H7 (cell line): Measurements from ENCODE around the gene KRTAP12-3. TPM values are rescaled to one million over a fixed set of nuclear protein-coding genes. Genes with fewer than 3 reads are reported as not detected.
"Not testable (repeated sequence)": the region's sequence is repeated elsewhere in the genome, so short reads cannot be mapped to it uniquely, and the experiment has no call there.

ENCODE experiments used
- DNase-seq: peaks from one replicate; pipeline ENCODE4 v3.0.0; 2012
- H3K27me3 ChIP-seq: 2 replicates; pipeline ENCODE4 v1.6.0; 2011; ENCODE audit warnings: mild to moderate bottlenecking, low read length; ENCODE audit not compliant: control insufficient read depth, insufficient read depth
- H3K36me3 ChIP-seq: replicated peaks from 2 replicates; pipeline ENCODE4 v1.5.1; 2011; ENCODE audit warnings: low read length; ENCODE audit not compliant: control insufficient read depth, insufficient read depth
- H3K4me3 ChIP-seq: 2 replicates; pipeline ENCODE4 v1.5.1; 2011; ENCODE audit warnings: low read depth, mild to moderate bottlenecking, control low read depth, low read length, moderate library complexity; ENCODE audit not compliant: insufficient read depth
- total RNA-seq: library from RNA; depleted of rRNA; stranded (reverse); fragments of >200 nt; shearing (Covaris generic); gene quantifications from 2 replicates; pipeline ENCODE4 v1.2.3, GENCODE V29; 2014

The KRTAP12-3 gene
- total RNA-seq, 1 experiment from 2014 or later, result not detected

GRCh38 chr21:44695641-44696040, 37.9 kb downstream of the KRTAP12-3 start:
- Histone ChIP-seq H3K36me3 (no peaks in the 10 kb centered on the region), H3K4me3 (no peak overlapping the region), H3K27me3 (peaks cover 13% of the 10 kb centered on the region; the same call in 1 of the 2 replicates)
- peak; percentile 32 for DNase-seq

DNA sequence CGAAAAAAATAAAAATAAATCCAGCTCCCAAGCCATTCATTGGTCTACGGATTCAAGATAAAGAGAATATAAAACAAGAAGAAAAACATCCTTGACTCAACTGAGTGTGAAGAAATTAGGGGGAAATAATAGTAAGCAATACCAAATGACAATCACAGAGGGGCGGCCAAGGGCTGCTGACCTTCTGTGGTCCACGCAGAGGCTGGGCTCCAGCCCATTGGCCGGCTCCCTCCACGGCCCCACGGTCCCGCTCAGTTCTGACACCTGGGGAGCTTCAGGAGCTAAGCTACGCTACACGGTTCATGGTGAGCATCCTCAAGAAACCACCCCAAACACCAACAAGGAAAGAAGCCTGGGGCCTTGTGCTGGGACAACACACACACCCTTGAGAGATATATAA, 38.8 kb downstream of the KRTAP12-3 start:
- DNase-seq, result peak; percentile 68
- Histone ChIP-seq H3K36me3 (no peaks in the 10 kb centered on the region), H3K4me3 (peak overlapping the region; percentile 17; the same call in 1 of the 2 replicates), H3K27me3 (peaks cover 13% of the 10 kb centered on the region; the same call in 1 of the 2 replicates)

DNA sequence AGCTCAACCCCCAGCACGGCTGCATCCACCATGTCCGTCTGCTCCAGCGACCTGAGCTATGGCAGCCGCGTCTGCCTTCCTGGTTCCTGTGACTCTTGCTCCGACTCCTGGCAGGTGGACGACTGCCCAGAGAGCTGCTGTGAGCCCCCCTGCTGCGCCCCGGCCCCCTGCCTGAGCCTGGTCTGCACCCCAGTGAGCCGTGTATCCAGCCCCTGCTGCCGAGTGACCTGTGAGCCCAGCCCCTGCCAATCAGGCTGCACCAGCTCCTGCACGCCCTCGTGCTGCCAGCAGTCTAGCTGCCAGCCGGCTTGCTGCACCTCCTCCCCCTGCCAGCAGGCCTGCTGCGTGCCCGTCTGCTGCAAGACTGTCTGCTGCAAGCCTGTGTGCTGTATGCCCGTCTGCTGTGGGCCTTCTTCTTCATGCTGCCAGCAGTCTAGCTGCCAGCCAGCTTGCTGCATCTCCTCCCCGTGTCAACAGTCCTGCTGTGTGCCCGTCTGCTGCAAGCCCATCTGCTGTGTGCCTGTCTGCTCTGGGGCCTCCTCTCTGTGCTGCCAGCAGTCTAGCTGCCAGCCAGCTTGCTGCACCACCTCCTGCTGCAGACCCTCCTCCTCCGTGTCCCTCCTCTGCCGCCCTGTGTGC, 39.6 kb downstream of the KRTAP12-3 start, which contains the start of gene KRTAP10-12:
Gene KRTAP10-12 (plus strand): TSS at position 1 of the 639 bp plus-strand sequence. CDS start 30 bp downstream, at position 31.
- DNase-seq, result peak; percentile 32
- H3K36me3 ChIP-seq, result not testable (repeated sequence)
- peak within 1 kb of the TSS; percentile 17; the same call in 1 of the 2 replicates for H3K4me3 ChIP-seq
- H3K27me3 ChIP-seq, result peaks cover 14% of the 10 kb centered on the region; the same call in 1 of the 2 replicates

DNA sequence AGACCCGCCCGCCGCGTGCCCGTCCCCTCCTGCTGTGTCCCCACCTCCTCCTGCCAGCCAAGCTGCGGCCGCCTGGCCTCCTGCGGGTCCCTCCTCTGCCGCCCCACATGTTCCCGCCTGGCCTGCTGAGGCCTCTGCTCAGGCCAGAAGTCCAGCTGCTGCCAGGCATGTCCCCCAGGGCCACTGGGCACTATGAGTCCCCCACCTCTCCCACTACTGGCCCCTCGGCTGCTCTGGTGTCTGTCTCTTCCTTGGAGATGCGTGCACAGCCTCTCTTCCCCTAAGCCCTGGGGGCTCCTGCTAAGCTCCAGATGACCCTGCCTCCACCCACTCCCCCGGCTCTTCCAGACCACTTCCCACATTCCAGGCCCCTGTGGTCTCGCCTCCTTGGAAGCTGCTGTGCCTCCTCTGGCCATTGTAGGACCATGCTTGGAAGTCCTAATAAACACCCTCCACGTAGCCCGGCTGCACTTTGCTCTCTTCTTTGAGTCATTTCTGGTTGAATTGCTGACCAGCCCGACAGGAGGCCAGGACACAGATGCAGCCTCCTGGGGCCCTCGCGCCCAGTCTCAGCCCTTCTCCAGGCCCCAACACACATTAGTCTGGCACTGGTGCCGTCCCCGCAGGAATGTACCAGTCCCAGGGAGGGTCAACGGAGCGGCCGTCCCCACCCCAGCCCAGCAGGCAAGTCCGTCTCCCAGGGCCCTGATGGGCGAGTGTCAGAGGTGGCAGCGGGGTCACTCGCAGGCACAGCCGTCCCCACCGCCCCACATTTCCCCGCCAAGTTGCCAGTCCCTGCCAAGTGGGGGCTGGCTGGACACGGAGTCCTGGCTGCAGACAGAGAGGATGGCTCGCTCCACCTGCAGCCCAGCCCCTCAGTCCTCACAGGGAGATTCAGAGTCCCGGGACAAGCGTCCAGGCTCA, 40.3 kb downstream of the KRTAP12-3 start:
- Histone ChIP-seq H3K36me3 (no peaks in the 10 kb centered on the region), H3K27me3 (peaks cover 15% of the 10 kb centered on the region; the same call in 1 of the 2 replicates), H3K4me3 (no peak overlapping the region)
- DNase-seq, result peak; percentile 86

DNA sequence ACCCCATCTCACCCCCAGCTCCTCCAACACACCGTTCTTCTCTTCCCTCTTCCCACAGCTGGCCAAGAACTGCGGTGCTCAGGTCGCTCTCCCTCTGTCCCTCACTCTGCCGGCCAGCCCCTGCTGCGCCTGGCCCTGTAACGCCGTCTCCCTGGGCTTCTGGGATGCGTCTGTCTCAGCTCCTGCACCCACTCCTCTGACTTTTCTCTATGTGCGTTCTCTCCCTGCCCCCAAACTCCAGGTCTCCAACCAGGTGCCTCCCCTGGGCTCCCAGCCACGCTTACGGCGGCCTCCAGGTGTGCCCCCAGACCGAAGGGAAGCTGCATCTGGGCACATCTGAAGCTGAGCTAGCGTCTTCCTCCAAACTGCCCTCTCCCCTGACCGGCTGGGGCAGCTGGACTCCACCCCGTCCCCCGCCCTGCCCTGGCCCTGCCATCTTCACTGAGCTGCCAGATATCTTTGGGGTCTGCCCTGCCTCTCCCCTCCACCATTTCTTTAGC, 41.8 kb downstream of the KRTAP12-3 start:
- no peaks in the 10 kb centered on the region for H3K36me3 ChIP-seq
- peak; percentile 56 for DNase-seq
- H3K4me3 ChIP-seq, result no peak overlapping the region
- H3K27me3 ChIP-seq, result peaks cover 22% of the 10 kb centered on the region; the same call in 1 of the 2 replicates

DNA sequence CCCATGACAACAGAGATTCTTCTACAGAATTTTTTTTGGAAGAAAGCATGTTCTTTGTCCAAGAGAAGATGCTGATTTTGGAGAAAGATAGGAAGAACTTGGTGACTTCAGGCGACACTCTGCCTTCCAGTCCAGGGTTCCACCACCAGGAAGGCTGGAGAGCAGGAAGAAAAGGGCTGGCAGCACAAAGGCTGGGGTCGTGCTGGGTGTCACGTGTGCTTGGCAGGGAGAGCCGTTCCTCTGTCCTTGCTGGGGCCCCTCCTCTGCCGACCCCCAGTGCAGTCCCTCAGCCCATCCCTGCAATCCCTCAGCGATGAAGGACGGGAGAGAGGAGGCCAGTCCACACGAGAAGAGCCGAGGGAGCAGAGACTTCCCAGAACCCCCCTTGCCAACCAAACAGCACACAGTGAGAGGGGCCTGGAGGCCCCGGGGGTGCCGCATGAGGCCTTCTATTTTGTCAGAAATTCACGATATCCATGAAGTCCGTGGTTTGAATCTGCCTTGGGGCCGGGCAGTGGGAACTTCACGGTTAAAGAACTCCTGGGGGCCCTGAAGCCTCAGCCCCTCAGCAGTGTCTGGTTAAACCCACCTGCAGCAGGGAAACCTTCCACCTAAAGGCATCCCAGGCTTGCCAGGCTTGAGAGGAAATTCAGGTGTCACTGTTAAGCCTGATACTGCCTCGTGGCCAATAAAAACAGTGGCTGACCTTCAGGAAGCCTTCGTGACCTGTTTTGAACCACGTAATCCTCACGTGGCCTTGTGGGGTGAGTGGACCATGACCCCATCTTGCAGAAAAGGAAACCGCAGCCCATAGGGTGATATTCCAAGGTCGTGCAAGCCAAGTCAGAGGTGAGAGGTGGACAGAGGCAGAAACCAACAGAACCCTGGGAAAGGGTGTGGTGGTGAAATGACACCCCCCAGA, 42.6 kb downstream of the KRTAP12-3 start:
- no peaks in the 10 kb centered on the region for H3K36me3 ChIP-seq
- H3K27me3 ChIP-seq, result peaks cover 22% of the 10 kb centered on the region; the same call in 1 of the 2 replicates
- DNase-seq, result peak; percentile 22
- H3K4me3 ChIP-seq, result no peak overlapping the region

GRCh38 chr21:44701023-44701400, 43.3 kb downstream of the KRTAP12-3 start:
- H3K4me3 ChIP-seq, result no peak overlapping the region
- H3K27me3 ChIP-seq, result peaks cover 23% of the 10 kb centered on the region
- H3K36me3 ChIP-seq, result no peaks in the 10 kb centered on the region
- no peak for DNase-seq

- peaks cover 28% of the 10 kb centered on the region for H3K27me3 ChIP-seq
- no peak overlapping the region for H3K4me3 ChIP-seq
- peak; percentile 31 for DNase-seq
- no peaks in the 10 kb centered on the region for H3K36me3 ChIP-seq
These were observed 43.8 kb downstream of the KRTAP12-3 start for GRCh38 chr21:44701541-44701940.

GRCh38 chr21:44702111-44702972, 44.6 kb downstream of the KRTAP12-3 start:
- Histone ChIP-seq H3K36me3 (no peaks in the 10 kb centered on the region), H3K27me3 (peaks cover 35% of the 10 kb centered on the region), H3K4me3 (no peak overlapping the region)
- peak; percentile 32 for DNase-seq

DNA sequence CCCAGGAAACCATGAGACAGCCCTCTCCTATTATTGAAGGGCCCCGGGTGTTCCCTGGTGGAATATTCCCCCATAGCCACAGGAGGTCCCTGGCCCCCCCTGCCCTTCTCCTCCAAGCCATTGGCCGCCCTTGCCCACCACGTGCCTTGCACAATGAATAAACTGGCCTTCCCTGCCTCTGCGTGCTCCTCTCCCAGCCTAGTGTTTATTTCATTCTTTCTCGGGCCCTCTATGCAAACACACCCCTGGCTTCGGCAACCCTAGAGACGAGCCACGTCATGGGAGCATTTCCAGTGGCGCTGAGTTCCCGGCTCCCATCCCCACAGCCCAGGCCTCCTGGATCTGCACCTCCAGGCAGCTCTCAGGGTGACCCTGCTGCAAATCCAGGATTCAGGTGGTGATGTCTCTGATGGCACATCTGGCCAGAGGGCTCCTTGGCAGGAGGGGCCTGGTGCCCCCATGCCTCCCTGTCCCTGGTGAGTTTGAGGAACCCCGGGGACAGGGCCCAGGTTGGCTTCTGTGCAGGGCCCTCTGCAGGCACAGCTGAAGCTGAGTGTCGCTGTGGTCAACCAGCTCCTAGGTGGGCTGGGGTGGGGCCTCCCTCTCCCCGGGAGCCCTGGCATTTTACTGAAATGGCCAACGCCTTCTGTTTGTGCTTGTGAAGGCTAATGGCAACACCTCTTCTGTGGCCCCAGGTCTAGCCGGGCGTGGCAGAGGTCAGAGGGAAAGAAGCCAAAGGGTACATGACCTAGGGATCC, 45.4 kb downstream of the KRTAP12-3 start:
- Histone ChIP-seq H3K4me3 (no peak overlapping the region), H3K27me3 (peaks cover 37% of the 10 kb centered on the region), H3K36me3 (no peaks in the 10 kb centered on the region)
- DNase-seq, result peak; percentile 62

DNA sequence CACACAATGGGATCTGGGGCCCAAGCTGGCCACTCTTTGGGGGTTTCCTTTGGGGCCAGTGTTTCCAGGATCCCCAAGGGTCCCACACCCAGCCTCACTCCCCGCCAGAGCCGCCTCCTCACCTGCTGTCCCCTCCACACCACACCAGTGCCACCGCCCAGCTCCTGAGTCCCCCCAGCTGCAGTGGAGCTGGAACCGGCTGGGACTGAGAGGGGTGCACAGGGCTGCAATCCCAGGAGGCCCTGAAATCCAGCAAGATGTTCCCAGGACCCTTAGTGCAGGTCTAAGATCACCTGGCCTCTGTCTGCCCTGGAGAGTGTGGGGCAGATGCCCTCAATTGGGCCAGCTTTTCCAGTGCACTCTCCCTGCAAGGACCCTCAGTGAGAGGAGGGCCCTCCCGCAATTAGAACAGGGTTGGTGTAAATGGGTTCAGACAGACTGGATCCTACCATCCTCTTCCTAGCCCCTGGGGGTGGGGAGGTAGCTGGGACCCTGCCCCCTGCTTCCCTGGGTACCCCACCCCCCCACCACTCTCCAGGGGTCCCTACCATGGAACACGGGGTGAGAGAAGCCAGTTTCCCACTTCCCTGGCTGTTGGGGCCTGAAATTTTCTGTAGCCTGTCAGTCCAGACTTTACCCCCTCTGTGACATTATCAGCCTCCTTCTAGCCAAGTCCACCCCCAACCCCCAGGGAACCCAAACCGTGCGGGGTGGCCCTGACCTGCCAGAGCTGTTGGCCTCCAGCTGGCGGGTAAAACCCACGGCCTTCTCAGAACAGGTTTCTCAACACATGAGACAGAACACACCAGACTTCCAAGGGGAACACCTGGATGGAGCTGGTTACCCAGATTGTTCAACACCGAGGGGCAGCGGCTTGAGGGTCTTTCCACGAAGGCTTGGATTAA, 46.3 kb downstream of the KRTAP12-3 start:
- peak; percentile 68 for DNase-seq
- Histone ChIP-seq H3K4me3 (peak overlapping the region; percentile 23), H3K27me3 (peaks cover 41% of the 10 kb centered on the region), H3K36me3 (no peaks in the 10 kb centered on the region)

- H3K36me3 ChIP-seq, result no peaks in the 10 kb centered on the region
These were observed 46.9 kb downstream of the KRTAP12-3 start for GRCh38 chr21:44704636-44705001.

More at GRCh38 chr21:44704636-44705001, 46.9 kb downstream of the KRTAP12-3 start:
- Histone ChIP-seq H3K27me3 (peaks cover 45% of the 10 kb centered on the region), H3K4me3 (peak overlapping the region; percentile 23)
- peak; percentile 83 for DNase-seq
